ENCODE data around the gene CLSTN1. TPM values are rescaled to one million over a fixed set of nuclear protein-coding genes. Genes with fewer than 3 reads are reported as not detected.
A peak's percentile ranks its signal among the peaks of the same experiment; 100 is the strongest.

Gene CLSTN1
- polyA plus RNA-seq, 1 of the 3 experiments (the other 2 are of a cell fraction), result 59.6 TPM

GRCh38 chr1:9852410-9853248 is 28.9 kb upstream of the CLSTN1 start:
- ChIA-PET POLR2A (no interaction called here), CTCF (interaction anchor here (0.8 to 2.3 kb wide), 7 partner anchors 16 to 226 kb away, joined by 3 to 12 read pairs (median 4); no protein-coding TSS in a partner anchor)
- no peaks in the 10 kb centered on the region for H3K79me2 ChIP-seq (ENCODE audit: insufficient read depth)
- DNase-seq, result peak; percentile 68
- H3K4me1 ChIP-seq (ENCODE audit: control insufficient read depth in 1 of 2, insufficient read depth in 2 of 2, low read depth in 1 of 2, low read length in 1 of 2), result peaks cover 0 to 11% of the 10 kb centered on the region in 2 experiments; a peak in 1 of 4 replicates
- no peaks in the 10 kb centered on the region for H3K9me3 ChIP-seq
- H4K20me1 ChIP-seq (ENCODE audit: insufficient read depth), result no peaks in the 10 kb centered on the region
- no peak overlapping the region for H3K4me2 ChIP-seq
- no peak overlapping the region for H3K9ac ChIP-seq
- 76% methylated on average over 10 of the region's 12 CpGs for WGBS (ENCODE audit: low lambda C conversion rate)
- no peaks in the 10 kb centered on the region for H3F3A ChIP-seq (replicated peaks; ENCODE audit: insufficient read depth)
- H3K27me3 ChIP-seq (ENCODE audit: insufficient read depth), result no peaks in the 10 kb centered on the region
- TF ChIP-seq RFX5 (IDR thresholded peaks at IDR 0.05; ENCODE audit: low read length), result peak; percentile 42; the same call in 1 of the 2 replicates
- no peak for TF ChIP-seq ELF1 (IDR thresholded peaks at IDR 0.05)
- H2AFZ ChIP-seq (ENCODE audit: low read depth), result no peak overlapping the region
- no peaks in the 10 kb centered on the region for H3K9me2 ChIP-seq
- peak overlapping the region in 1 of 2 experiments; percentile 47; a peak in 1 of 4 replicates for H3K27ac ChIP-seq (ENCODE audit: low read depth in 2 of 2, low read length in 1 of 2)
- peaks cover 2 to 18% of the 10 kb centered on the region in 2 experiments for H3K36me3 ChIP-seq (replicated peaks in 1 of 2; ENCODE audit: control insufficient read depth in 1 of 2, insufficient read depth in 2 of 2, low read length in 1 of 2)
- H3K4me3 ChIP-seq (ENCODE audit: low read depth in 2 of 2, low read length in 1 of 2), result no peak overlapping the region

- H4K20me1 ChIP-seq (ENCODE audit: insufficient read depth), result no peaks in the 10 kb centered on the region
- H2AFZ ChIP-seq (ENCODE audit: low read depth), result no peak overlapping the region
- POLR2A ChIA-PET, result no interaction called here
- no peak for DNase-seq
- H3K9me3 ChIP-seq, result no peaks in the 10 kb centered on the region
- no peaks in the 10 kb centered on the region for H3F3A ChIP-seq (replicated peaks; ENCODE audit: insufficient read depth)
- H3K9me2 ChIP-seq, result no peaks in the 10 kb centered on the region
- H3K27me3 ChIP-seq (ENCODE audit: insufficient read depth), result no peaks in the 10 kb centered on the region
- peaks cover 2 to 18% of the 10 kb centered on the region in 2 experiments for H3K36me3 ChIP-seq (replicated peaks in 1 of 2; ENCODE audit: control insufficient read depth in 1 of 2, insufficient read depth in 2 of 2, low read length in 1 of 2)
- H3K4me3 ChIP-seq (ENCODE audit: low read depth in 2 of 2, low read length in 1 of 2), result no peak overlapping the region
- no peak overlapping the region for H3K9ac ChIP-seq
- no peak overlapping the region for H3K4me2 ChIP-seq
- peak overlapping the region in 1 of 2 experiments; percentile 47; a peak in 1 of 4 replicates for H3K27ac ChIP-seq (ENCODE audit: low read depth in 2 of 2, low read length in 1 of 2)
- CTCF ChIA-PET, result interaction anchor here (0.8 to 1.1 kb wide), 3 partner anchors 16 to 225 kb away, joined by 3 to 6 read pairs (median 3); no protein-coding TSS in a partner anchor
- H3K79me2 ChIP-seq (ENCODE audit: insufficient read depth), result no peaks in the 10 kb centered on the region
- TF ChIP-seq NFIC (IDR thresholded peaks at IDR 0.05; ENCODE audit: borderline replicate concordance) (no peak), FOXJ3 (CRISPR knock-in tag; IDR thresholded peaks at IDR 0.05) (no peak), RFX5 (IDR thresholded peaks at IDR 0.05; ENCODE audit: low read length) (no peak), SIN3A (IDR thresholded peaks at IDR 0.05; ENCODE audit: borderline replicate concordance, low read depth, low read length) (no peak)
- peaks cover 0 to 11% of the 10 kb centered on the region in 2 experiments; a peak in 1 of 4 replicates for H3K4me1 ChIP-seq (ENCODE audit: control insufficient read depth in 1 of 2, insufficient read depth in 2 of 2, low read depth in 1 of 2, low read length in 1 of 2)
- WGBS (ENCODE audit: low lambda C conversion rate), result 85% methylated on average over 2 of the region's 8 CpGs
Observed at GRCh38 chr1:9852004-9852403, 28.2 kb upstream of the CLSTN1 start.

GRCh38 chr1:9850442-9851162 is 26.8 kb upstream of the CLSTN1 start:
- Histone ChIP-seq H3K27me3 (ENCODE audit: insufficient read depth) (no peaks in the 10 kb centered on the region), H3K79me2 (ENCODE audit: insufficient read depth) (no peaks in the 10 kb centered on the region), H3K4me2 (no peak overlapping the region), H3K4me1 (ENCODE audit: control insufficient read depth in 1 of 2, insufficient read depth in 2 of 2, low read depth in 1 of 2, low read length in 1 of 2) (peaks cover 0 to 11% of the 10 kb centered on the region in 2 experiments; a peak in 1 of 4 replicates), H4K20me1 (ENCODE audit: insufficient read depth) (no peaks in the 10 kb centered on the region), H3K9me3 (no peaks in the 10 kb centered on the region), H3K9ac (no peak overlapping the region), H3K36me3 (replicated peaks in 1 of 2; ENCODE audit: control insufficient read depth in 1 of 2, insufficient read depth in 2 of 2, low read length in 1 of 2) (peaks cover 2 to 18% of the 10 kb centered on the region in 2 experiments), H3K27ac (ENCODE audit: low read depth in 2 of 2, low read length in 1 of 2) (no peak overlapping the region), H3K4me3 (ENCODE audit: low read depth in 2 of 2, low read length in 1 of 2) (no peak overlapping the region), H3F3A (replicated peaks; ENCODE audit: insufficient read depth) (no peaks in the 10 kb centered on the region), H3K9me2 (no peaks in the 10 kb centered on the region), H2AFZ (ENCODE audit: low read depth) (no peak overlapping the region)
- no peak for DNase-seq
- CTCF ChIA-PET, result interaction anchor here (0.9 to 1.3 kb wide), 4 partner anchors 66 to 129 kb away, joined by 3 to 4 read pairs (median 3); no protein-coding TSS in a partner anchor
- POLR2A ChIA-PET, result no interaction called here
- WGBS (ENCODE audit: low lambda C conversion rate), result 91% methylated on average over 9 of the region's 18 CpGs
- no peak for TF ChIP-seq ELF1 (IDR thresholded peaks at IDR 0.05)
- no peak for TF ChIP-seq POLR2AphosphoS5 (IDR thresholded peaks at IDR 0.05; ENCODE audit: low read depth, low read length)
- TF ChIP-seq GATA2 (CRISPR knock-in tag; IDR thresholded peaks at IDR 0.05), result no peak
- TF ChIP-seq FOSL2 (IDR thresholded peaks at IDR 0.05; ENCODE audit: borderline replicate concordance, low read depth), result no peak
- TF ChIP-seq TCF12 (IDR thresholded peaks at IDR 0.05), result no peak
- no peak for TF ChIP-seq TAF1 (IDR thresholded peaks at IDR 0.05; ENCODE audit: borderline replicate concordance, low read depth, low read length)
- no peak for TF ChIP-seq FOXJ3 (CRISPR knock-in tag; IDR thresholded peaks at IDR 0.05)
- TF ChIP-seq MEF2A (IDR thresholded peaks at IDR 0.05; ENCODE audit: borderline replicate concordance, low read depth), result no peak
- TF ChIP-seq EP300 (IDR thresholded peaks at IDR 0.05; ENCODE audit: borderline replicate concordance in 1 of 2, low read depth in 1 of 2, low read length in 1 of 2), result no peak
- no peak for TF ChIP-seq PBX3 (IDR thresholded peaks at IDR 0.05)
- TF ChIP-seq YY1 (IDR thresholded peaks at IDR 0.05; ENCODE audit: low read depth), result no peak
- TF ChIP-seq IRF3 (IDR thresholded peaks at IDR 0.05; ENCODE audit: low read depth, low read length), result no peak
- TF ChIP-seq RXRA (IDR thresholded peaks at IDR 0.05; ENCODE audit: borderline replicate concordance, low read depth), result no peak

Measured in SK-N-SH (cell line).